ENCODE measurements around the gene NKX3-2.

Gene NKX3-2

DNA sequence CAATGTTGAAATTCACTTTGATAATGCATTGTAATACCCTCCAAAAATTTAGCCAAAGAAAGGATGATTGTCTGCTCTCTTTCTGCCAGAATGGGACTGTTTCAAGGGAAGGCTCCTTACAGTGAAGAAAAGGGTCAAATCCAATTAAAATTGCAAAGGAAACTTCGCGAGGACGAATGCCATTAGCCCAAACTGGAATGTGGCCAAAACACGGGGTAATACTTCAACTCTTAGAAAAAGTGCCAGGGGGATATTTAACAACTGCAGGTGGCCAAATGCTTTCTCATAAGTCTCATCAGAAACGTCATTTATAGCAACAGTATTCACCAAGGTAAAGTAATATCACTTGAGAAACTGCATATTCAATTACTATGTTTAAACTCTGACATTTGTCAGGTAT, 29.0 kb downstream of the NKX3-2 start:
- no peak for TF ChIP-seq RARB (CRISPR knock-in tag; IDR thresholded peaks at IDR 0.05)
- TF ChIP-seq BACH2 (CRISPR knock-in tag; IDR thresholded peaks at IDR 0.05; ENCODE audit: borderline replicate concordance), result no peak
- no peak for TF ChIP-seq ARNTL (CRISPR knock-in tag; IDR thresholded peaks at IDR 0.05; ENCODE audit: borderline replicate concordance, low read depth)
- no peak for TF ChIP-seq PPARA (CRISPR knock-in tag; IDR thresholded peaks at IDR 0.05; ENCODE audit: borderline replicate concordance)
- no peak for TF ChIP-seq ISL1 (CRISPR knock-in tag; IDR thresholded peaks at IDR 0.05)
- TF ChIP-seq CSDC2 (CRISPR knock-in tag; IDR thresholded peaks at IDR 0.05), result no peak
- TF ChIP-seq ESRRG (CRISPR knock-in tag; IDR thresholded peaks at IDR 0.05), result no peak
- no peak for TF ChIP-seq ZFP30 (CRISPR knock-in tag; IDR thresholded peaks at IDR 0.05)
- TF ChIP-seq GLIS3 (CRISPR knock-in tag; IDR thresholded peaks at IDR 0.05), result no peak
- TF ChIP-seq TSHZ2 (CRISPR knock-in tag; IDR thresholded peaks at IDR 0.05), result no peak
- TF ChIP-seq TCF4 (CRISPR knock-in tag; IDR thresholded peaks at IDR 0.05; ENCODE audit: borderline replicate concordance), result no peak
- TF ChIP-seq, protein P1, sequence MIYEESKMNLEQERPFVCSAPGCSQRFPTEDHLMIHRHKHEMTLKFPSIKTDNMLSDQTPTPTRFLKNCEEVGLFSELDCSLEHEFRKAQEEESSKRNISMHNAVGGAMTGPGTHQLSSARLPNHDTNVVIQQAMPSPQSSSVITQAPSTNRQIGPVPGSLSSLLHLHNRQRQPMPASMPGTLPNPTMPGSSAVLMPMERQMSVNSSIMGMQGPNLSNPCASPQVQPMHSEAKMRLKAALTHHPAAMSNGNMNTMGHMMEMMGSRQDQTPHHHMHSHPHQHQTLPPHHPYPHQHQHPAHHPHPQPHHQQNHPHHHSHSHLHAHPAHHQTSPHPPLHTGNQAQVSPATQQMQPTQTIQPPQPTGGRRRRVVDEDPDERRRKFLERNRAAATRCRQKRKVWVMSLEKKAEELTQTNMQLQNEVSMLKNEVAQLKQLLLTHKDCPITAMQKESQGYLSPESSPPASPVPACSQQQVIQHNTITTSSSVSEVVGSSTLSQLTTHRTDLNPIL (CRISPR knock-in tag; IDR thresholded peaks at IDR 0.05; ENCODE audit: low read depth), result no peak
- no peak for TF ChIP-seq ZFP3 (CRISPR knock-in tag; IDR thresholded peaks at IDR 0.05)
- no peak for TF ChIP-seq CSRNP3 (CRISPR knock-in tag; IDR thresholded peaks at IDR 0.05)
- TF ChIP-seq ZNF565 (CRISPR knock-in tag; conservative IDR thresholded peaks at IDR 0.05; ENCODE audit: low read depth), result no peak
- TF ChIP-seq ZNF8 (CRISPR knock-in tag; IDR thresholded peaks at IDR 0.05), result no peak
- TF ChIP-seq, protein P2, sequence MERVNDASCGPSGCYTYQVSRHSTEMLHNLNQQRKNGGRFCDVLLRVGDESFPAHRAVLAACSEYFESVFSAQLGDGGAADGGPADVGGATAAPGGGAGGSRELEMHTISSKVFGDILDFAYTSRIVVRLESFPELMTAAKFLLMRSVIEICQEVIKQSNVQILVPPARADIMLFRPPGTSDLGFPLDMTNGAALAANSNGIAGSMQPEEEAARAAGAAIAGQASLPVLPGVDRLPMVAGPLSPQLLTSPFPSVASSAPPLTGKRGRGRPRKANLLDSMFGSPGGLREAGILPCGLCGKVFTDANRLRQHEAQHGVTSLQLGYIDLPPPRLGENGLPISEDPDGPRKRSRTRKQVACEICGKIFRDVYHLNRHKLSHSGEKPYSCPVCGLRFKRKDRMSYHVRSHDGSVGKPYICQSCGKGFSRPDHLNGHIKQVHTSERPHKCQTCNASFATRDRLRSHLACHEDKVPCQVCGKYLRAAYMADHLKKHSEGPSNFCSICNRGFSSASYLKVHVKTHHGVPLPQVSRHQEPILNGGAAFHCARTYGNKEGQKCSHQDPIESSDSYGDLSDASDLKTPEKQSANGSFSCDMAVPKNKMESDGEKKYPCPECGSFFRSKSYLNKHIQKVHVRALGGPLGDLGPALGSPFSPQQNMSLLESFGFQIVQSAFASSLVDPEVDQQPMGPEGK (CRISPR knock-in tag; IDR thresholded peaks at IDR 0.05; ENCODE audit: borderline replicate concordance), result no peak
- TF ChIP-seq OSR1 (CRISPR knock-in tag; IDR thresholded peaks at IDR 0.05), result no peak
- TF ChIP-seq, protein P3, sequence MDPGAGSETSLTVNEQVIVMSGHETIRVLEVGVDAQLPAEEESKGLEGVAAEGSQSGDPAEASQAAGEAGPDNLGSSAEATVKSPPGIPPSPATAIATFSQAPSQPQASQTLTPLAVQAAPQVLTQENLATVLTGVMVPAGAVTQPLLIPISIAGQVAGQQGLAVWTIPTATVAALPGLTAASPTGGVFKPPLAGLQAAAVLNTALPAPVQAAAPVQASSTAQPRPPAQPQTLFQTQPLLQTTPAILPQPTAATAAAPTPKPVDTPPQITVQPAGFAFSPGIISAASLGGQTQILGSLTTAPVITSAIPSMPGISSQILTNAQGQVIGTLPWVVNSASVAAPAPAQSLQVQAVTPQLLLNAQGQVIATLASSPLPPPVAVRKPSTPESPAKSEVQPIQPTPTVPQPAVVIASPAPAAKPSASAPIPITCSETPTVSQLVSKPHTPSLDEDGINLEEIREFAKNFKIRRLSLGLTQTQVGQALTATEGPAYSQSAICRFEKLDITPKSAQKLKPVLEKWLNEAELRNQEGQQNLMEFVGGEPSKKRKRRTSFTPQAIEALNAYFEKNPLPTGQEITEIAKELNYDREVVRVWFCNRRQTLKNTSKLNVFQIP (CRISPR knock-in tag; IDR thresholded peaks at IDR 0.05; ENCODE audit: borderline replicate concordance, low read depth), result no peak
- no peak for ATAC-seq

DNA sequence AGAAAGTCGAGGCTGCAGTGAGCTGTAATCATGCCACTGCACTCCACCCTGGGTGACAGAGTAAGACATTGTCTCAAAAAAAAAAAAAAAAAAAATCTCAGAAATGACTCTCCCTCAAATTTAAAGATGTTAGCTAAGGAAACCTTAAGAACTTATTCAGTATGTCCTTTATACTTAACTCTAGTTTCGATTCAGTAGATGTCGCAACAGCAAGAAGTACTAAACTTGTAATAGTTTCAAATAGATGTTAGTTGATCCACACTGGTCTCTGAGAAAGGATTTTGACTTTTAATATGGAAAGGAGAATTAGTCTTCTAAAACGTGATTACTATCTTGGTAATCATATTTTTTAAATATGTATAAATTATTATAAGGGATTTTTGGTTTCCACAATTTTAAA, 29.6 kb downstream of the NKX3-2 start:
- ATAC-seq, result no peak
- TF ChIP-seq TOX (CRISPR knock-in tag; IDR thresholded peaks at IDR 0.05; ENCODE audit: borderline replicate concordance), result no peak
- TF ChIP-seq, protein P1 (CRISPR knock-in tag; IDR thresholded peaks at IDR 0.05; ENCODE audit: low read depth), result no peak
- TF ChIP-seq GLIS3 (CRISPR knock-in tag; IDR thresholded peaks at IDR 0.05), result no peak
- no peak for TF ChIP-seq ARNTL (CRISPR knock-in tag; IDR thresholded peaks at IDR 0.05; ENCODE audit: borderline replicate concordance, low read depth)
- TF ChIP-seq TCF4 (CRISPR knock-in tag; IDR thresholded peaks at IDR 0.05; ENCODE audit: borderline replicate concordance), result no peak
- no peak for TF ChIP-seq CSRNP3 (CRISPR knock-in tag; IDR thresholded peaks at IDR 0.05)
- TF ChIP-seq ZNF565 (CRISPR knock-in tag; conservative IDR thresholded peaks at IDR 0.05; ENCODE audit: low read depth), result no peak
- TF ChIP-seq ZFP30 (CRISPR knock-in tag; IDR thresholded peaks at IDR 0.05), result no peak
- no peak for TF ChIP-seq ISL1 (CRISPR knock-in tag; IDR thresholded peaks at IDR 0.05)
- no peak for TF ChIP-seq SNAI2 (CRISPR knock-in tag; IDR thresholded peaks at IDR 0.05)
- TF ChIP-seq, protein P3 (CRISPR knock-in tag; IDR thresholded peaks at IDR 0.05; ENCODE audit: borderline replicate concordance, low read depth), result no peak
- no peak for TF ChIP-seq ZC3H10 (CRISPR knock-in tag; IDR thresholded peaks at IDR 0.05)
